Bronchial epithelial cell (primary cell): ENCODE measurements around the gene CHST3. TPM values are rescaled to one million over a fixed set of nuclear protein-coding genes. Genes with fewer than 3 reads are reported as not detected.

Source experiments
- DNase-seq: peaks from one replicate; pipeline ENCODE4 v3.0.0-alpha.2; 2010; ENCODE audit warnings: low read depth
- FAIRE-seq: peaks from 2 replicates; lab custom pipeline; 2011; peaks lifted over from hg19 to GRCh38; lab: Jason Lieb, UNC
- H3K27me3 ChIP-seq: 2 replicates; pipeline ENCODE4 v1.5.1; 2011; ENCODE audit warnings: low read length; ENCODE audit not compliant: control insufficient read depth, insufficient read depth
- H3K36me3 ChIP-seq: 2 replicates; pipeline ENCODE4 v1.5.1; 2011; ENCODE audit warnings: low read length; ENCODE audit not compliant: control insufficient read depth, insufficient read depth
- H3K4me3 ChIP-seq: 2 replicates; pipeline ENCODE4 v1.5.1; 2011; ENCODE audit warnings: mild to moderate bottlenecking, low read depth, low read length, control low read depth
- CTCF ChIP-seq: IDR thresholded peaks from 2 replicates; pipeline ENCODE4 v1.5.1; 2011; ENCODE audit warnings: mild to moderate bottlenecking, moderate library complexity, low read length, control low read depth, inconsistent platforms; ENCODE audit not compliant: insufficient read depth, severe bottlenecking
- total RNA-seq: library from RNA; depleted of rRNA; stranded (reverse); fragments of >200 nt; gene quantifications from 2 replicates; pipeline ENCODE4 v1.2.1, GENCODE V29; 2014

The CHST3 gene
- total RNA-seq, 1 donor from 2014 or later: 16.6 TPM

GRCh38 chr10:71952745-71953144 is 11.4 kb upstream of the CHST3 start:
- peak; percentile 45 for DNase-seq
- no peak overlapping the region for H3K4me3 ChIP-seq
- no peak for FAIRE-seq

GRCh38 chr10:71957546-71958275 is 6.5 kb upstream of the CHST3 start:
- no peak for DNase-seq
- Histone ChIP-seq H3K4me3 (no peak overlapping the region), H3K36me3 (no peaks in the 10 kb centered on the region), H3K27me3 (no peaks in the 10 kb centered on the region)
- TF ChIP-seq CTCF: no peak
- FAIRE-seq: no peak

More at GRCh38 chr10:71952745-71953144, 11.4 kb upstream of the CHST3 start:
- H3K36me3 ChIP-seq: no peaks in the 10 kb centered on the region
- no peak for TF ChIP-seq CTCF
- H3K27me3 ChIP-seq: no peaks in the 10 kb centered on the region

- no peaks in the 10 kb centered on the region for H3K36me3 ChIP-seq
- no peak for DNase-seq
- no peak for FAIRE-seq
- no peak overlapping the region for H3K4me3 ChIP-seq
- no peak for TF ChIP-seq CTCF
- H3K27me3 ChIP-seq: no peaks in the 10 kb centered on the region
Observed at GRCh38 chr10:71959526-71959925, 4.7 kb upstream of the CHST3 start.

- TF ChIP-seq CTCF: no peak
- H3K36me3 ChIP-seq: no peaks in the 10 kb centered on the region
- DNase-seq: no peak
Observed at GRCh38 chr10:71961831-71962230, 2.4 kb upstream of the CHST3 start.

GRCh38 chr10:71962901-71963300 is 1.3 kb upstream of the CHST3 start:
- Histone ChIP-seq H3K36me3 (no peaks in the 10 kb centered on the region), H3K4me3 (no peak overlapping the region), H3K27me3 (no peaks in the 10 kb centered on the region)
- no peak for TF ChIP-seq CTCF
- no peak for FAIRE-seq
- no peak for DNase-seq

More at GRCh38 chr10:71961831-71962230, 2.4 kb upstream of the CHST3 start:
- no peaks in the 10 kb centered on the region for H3K27me3 ChIP-seq
- no peak overlapping the region for H3K4me3 ChIP-seq
- FAIRE-seq: no peak
